ENCODE measurements around the gene NDUFAF7.
"Not testable (repeated sequence)": the region's sequence is repeated elsewhere in the genome, so short reads cannot be mapped to it uniquely, and the experiment has no call there.

NDUFAF7 gene

DNA sequence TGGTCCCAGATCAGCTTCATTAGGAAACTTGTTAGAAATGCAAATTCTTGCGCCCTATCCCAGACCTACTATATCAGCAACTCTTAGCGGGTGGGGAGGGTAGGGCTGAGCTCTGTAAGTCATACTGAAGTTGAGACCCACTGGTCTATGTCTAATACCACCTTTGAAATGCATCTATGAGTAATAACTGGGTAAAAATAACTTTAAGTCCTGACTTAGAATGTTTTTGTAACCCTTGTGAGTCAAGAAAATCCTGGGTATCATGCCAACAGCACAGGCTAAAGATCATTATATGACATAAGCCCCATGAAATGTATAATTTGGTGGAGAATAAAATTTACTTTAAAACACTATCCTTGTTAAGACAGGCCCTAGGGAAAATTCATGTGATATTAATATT is 51.7 kb downstream of the NDUFAF7 start:
- no peak for DNase-seq

DNA sequence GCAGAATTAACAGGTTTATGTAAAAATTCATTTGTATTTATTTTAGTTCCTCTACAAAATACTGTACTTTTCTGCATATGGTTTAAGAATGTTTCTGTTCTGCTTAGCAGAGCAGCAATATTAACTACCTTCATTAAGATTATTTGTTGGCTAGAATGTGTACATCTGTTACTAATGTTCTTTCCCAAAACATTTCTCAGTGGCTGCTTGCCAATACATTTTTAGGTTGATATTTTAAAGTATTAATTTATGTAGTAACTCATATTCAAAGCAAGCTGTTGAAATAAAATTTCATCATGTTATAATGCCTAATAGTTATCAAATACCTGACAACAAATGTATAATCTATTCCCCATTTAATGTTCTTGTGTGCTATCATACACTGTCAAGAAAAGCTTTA is 52.9 kb downstream of the NDUFAF7 start:
- DNase-seq: no peak

DNA sequence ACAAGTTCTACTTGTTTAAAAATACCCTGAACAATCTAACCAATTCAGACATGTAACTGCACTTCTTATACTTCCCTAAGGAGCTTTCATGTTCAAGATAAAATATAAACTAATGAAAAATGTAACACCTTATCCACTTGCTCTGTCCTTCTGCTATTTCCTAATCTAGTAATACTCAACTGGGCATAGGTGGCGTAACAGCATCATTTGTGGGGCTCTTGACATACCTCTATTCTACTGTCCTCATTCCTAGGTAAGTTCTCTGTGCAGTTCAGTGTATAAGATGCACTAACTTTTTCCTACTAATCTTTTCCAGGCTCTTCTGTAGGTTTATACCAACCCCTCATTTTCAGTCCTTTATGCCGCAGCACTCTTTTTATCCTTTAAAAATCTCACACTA is 56.5 kb downstream of the NDUFAF7 start:
- DNase-seq: peak in 1 of 2 experiments; percentile 11

DNA sequence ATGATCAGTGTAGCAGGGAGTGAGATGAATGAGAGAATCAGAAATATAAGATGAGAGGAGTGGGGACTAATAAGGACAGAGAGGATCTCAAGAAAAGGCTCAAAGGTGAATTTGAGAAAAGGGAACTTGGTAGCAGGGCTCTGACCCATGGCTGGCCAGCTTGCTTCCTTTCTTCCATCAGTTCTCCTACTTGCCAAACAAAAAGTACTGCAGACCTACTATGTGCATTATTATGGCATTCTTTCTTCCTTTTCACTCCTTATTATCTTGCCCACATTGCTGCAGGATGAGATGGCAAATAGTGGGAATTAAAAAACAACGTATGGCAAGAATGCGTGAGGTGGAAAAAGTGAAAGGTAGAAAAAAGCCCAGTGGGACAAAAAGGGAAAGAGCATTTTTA is 60.2 kb downstream of the NDUFAF7 start:
- DNase-seq: no peak

DNA sequence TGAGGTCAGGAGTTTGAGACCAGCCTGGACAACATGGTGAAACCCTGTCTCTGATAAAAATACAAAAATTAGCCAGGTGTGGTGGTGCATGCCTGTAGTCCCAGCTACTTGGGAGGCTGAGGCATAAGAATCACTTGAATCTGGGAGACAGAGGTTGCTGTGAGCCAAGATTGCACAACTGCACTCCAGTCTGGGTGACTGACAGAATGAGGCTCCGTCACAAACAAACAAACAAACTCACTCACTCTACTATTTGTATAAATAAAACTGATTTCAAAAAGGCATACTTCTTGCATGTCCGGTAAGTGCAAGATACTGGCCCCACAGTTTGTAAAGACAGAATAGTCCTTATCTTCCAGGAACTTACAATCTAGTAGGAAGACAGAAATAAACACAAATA is 63.4 kb downstream of the NDUFAF7 start:
- not testable (repeated sequence) for DNase-seq

DNA sequence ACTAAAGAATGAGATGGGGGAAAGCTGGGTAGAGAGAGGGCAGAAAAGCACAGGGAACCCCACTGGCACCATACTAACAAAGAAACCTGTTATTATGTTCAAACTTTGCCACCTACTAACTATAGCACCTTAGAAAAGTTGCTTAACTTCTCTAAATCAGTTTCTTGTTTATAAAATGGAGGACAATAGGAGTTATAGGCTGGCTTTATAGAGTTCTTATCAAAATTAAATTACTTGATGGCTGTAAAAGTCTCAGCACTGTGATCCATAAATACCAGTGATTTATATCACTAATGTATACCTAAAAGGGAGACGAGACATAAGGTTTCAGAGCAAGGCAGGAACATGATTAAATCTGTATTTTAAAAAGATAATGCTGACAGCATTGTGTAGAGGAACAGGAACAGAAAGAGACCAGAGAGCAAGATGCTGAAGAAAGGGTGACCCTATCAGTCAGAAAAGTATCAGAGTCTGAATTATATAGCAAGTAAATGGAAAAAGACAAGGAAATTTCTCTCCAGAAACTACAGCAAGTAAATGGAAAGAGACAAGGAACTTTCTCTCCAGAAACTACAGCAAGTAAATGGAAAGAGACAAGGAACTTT is 64.1 kb downstream of the NDUFAF7 start:
- DNase-seq: no peak

DNA sequence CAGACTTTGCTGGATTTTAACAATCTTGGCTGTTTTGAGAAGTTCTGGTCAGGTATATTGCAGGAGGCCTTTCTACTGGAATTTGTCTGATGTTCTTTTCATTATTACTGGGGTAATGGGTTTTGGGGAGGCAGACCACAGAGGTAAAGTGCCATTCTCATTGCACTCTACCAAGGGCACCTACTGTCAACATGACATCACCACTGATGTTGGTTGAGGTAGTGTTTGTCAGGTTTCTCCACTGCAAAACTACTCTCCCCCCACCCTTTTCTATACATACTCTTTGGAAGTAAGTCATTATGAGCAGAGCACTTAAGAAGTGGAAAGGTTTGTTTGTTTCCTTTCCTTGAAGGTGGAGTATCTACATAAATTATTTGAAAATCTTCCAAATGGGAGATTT is 66.2 kb downstream of the NDUFAF7 start:
- no peak for DNase-seq
